Ishikawa (cell line): ENCODE results near the gene SGMS1.
A peak's percentile ranks its signal among the peaks of the same experiment; 100 is the strongest.

ENCODE experiments used
- CEBPB ChIP-seq: IDR thresholded peaks from 2 replicates; pipeline ENCODE4 v1.6.1; 2012
- CREB1 ChIP-seq: IDR thresholded peaks from 2 replicates; pipeline ENCODE4 v1.6.1; 2012; ENCODE audit warnings: low read depth
- EGR1 ChIP-seq: IDR thresholded peaks from 2 replicates; pipeline ENCODE4 v1.6.1; 2012
- EP300 ChIP-seq: IDR thresholded peaks from 2 replicates; pipeline ENCODE4 v1.6.1; 2012; ENCODE audit warnings: borderline replicate concordance
- FOXM1 ChIP-seq: IDR thresholded peaks from 2 replicates; pipeline ENCODE4 v1.6.1; 2012; ENCODE audit warnings: low read depth, borderline replicate concordance
- MAX ChIP-seq: IDR thresholded peaks from 2 replicates; pipeline ENCODE4 v1.6.1; 2012
- NFIC ChIP-seq: IDR thresholded peaks from 2 replicates; pipeline ENCODE4 v1.6.1; 2012
- RAD21 ChIP-seq: IDR thresholded peaks from 2 replicates; pipeline ENCODE4 v1.6.1; 2012; ENCODE audit warnings: low read depth
- REST ChIP-seq: IDR thresholded peaks from 2 replicates; pipeline ENCODE4 v1.6.1; 2012; ENCODE audit warnings: low read depth, mild to moderate bottlenecking
- TAF1 ChIP-seq: IDR thresholded peaks from 2 replicates; pipeline ENCODE4 v1.6.1; 2012; ENCODE audit warnings: low read depth, mild to moderate bottlenecking
- TCF12 ChIP-seq: IDR thresholded peaks from 2 replicates; pipeline ENCODE4 v1.6.1; 2012; ENCODE audit warnings: low read depth
- TEAD4 ChIP-seq: IDR thresholded peaks from 2 replicates; pipeline ENCODE4 v1.6.1; 2012
- USF1 ChIP-seq: IDR thresholded peaks from 2 replicates; pipeline ENCODE4 v1.6.1; 2012
- YY1 ChIP-seq: IDR thresholded peaks from 2 replicates; pipeline ENCODE4 v1.6.1; 2012; ENCODE audit warnings: low read depth
- ZBTB7A ChIP-seq: IDR thresholded peaks from 2 replicates; pipeline ENCODE4 v1.6.1; 2012; ENCODE audit warnings: low read depth

The SGMS1 gene

DNA sequence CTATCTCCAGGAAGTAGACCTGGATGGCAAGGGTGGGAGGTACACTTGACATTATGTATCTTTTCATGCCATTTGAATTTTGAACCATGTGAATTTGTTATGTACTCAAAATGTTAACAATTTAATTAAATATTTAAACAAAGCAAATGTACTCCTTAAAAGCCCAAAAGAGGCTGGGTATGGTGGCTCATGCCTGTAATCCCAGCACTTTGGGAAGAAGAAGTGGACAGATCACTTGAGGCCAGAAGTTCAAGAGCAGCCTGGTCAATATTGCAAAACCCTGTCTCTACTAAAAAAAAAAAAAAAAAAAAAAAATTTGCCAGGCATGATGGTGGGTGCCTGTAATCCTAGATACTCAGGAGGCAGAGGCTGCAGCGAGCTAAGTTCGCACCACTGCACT is 235.6 kb downstream of the SGMS1 start:
- TF ChIP-seq TEAD4, result no peak
- no peak for TF ChIP-seq TCF12
- no peak for TF ChIP-seq EP300
- no peak for TF ChIP-seq YY1
- no peak for TF ChIP-seq MAX
- no peak for TF ChIP-seq EGR1
- no peak for TF ChIP-seq CEBPB
- TF ChIP-seq REST, result no peak
- no peak for TF ChIP-seq NFIC
- no peak for TF ChIP-seq USF1
- no peak for TF ChIP-seq TAF1

- TF ChIP-seq TEAD4 (no peak), FOXM1 (no peak), EGR1 (no peak), CEBPB (no peak), CREB1 (no peak)
Measured at GRCh38 chr10:50387732-50388073, 236.1 kb downstream of the SGMS1 start.

GRCh38 chr10:50387007-50387731 is 236.6 kb downstream of the SGMS1 start:
- TF ChIP-seq EP300, result no peak
- TF ChIP-seq RAD21, result no peak
- TF ChIP-seq TCF12, result no peak
- TF ChIP-seq FOXM1, result no peak
- no peak for TF ChIP-seq NFIC
- TF ChIP-seq EGR1, result no peak
- no peak for TF ChIP-seq TEAD4
- TF ChIP-seq ZBTB7A, result no peak
- TF ChIP-seq MAX, result no peak
- no peak for TF ChIP-seq CEBPB
- no peak for TF ChIP-seq YY1
- TF ChIP-seq REST, result no peak
- TF ChIP-seq CREB1, result no peak
- no peak for TF ChIP-seq USF1
- TF ChIP-seq TAF1, result no peak

DNA sequence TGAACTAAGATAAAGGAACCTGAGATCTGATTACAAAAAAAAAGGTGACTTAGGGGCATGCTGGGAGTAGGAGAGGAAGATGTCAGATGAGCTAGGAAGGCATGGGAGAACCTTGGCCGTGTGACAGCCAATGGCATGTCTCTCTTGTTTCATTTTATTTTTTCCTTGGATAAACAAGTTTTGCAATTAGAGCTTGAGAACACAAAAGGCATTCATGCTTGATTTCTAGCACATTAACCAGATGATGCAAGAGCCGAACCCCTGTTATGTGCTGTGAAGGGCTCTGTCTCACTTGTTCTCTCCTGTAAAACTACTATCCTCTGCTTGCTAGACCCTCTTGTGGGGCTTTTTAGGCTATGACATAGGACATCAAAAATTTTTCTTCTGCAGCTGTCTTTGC is 238.1 kb downstream of the SGMS1 start:
- TF ChIP-seq EGR1 (no peak), CEBPB (peak; percentile 54)

GRCh38 chr10:50384898-50385297 is 238.9 kb downstream of the SGMS1 start:
- no peak for TF ChIP-seq EGR1
- no peak for TF ChIP-seq REST
- no peak for TF ChIP-seq TEAD4
- no peak for TF ChIP-seq YY1
- no peak for TF ChIP-seq RAD21
- no peak for TF ChIP-seq ZBTB7A
- no peak for TF ChIP-seq NFIC
